GM21825 (cell line): ENCODE measurements around the gene FKBP2.

Source experiments
- ATAC-seq: cut with Tn5 transposase; IDR thresholded peaks from one replicate; pipeline ENCODE4 v1.9.1; 2021; ENCODE audit warnings: mild to moderate bottlenecking, moderate library complexity; ENCODE audit not compliant: unreplicated experiment

Gene FKBP2

GRCh38 chr11:64218628-64219353 is 22.1 kb upstream of the FKBP2 start:
- ATAC-seq, result no peak

GRCh38 chr11:64219354-64219684 is 21.6 kb upstream of the FKBP2 start:
- no peak for ATAC-seq

GRCh38 chr11:64219755-64220154 is 21.1 kb upstream of the FKBP2 start:
- ATAC-seq, result no peak

GRCh38 chr11:64220271-64220670 is 20.6 kb upstream of the FKBP2 start:
- no peak for ATAC-seq

- no peak for ATAC-seq
Measured at GRCh38 chr11:64220798-64221197, 20.1 kb upstream of the FKBP2 start.

GRCh38 chr11:64222651-64223000 is 18.3 kb upstream of the FKBP2 start:
- ATAC-seq, result no peak

GRCh38 chr11:64223001-64223651 is 17.8 kb upstream of the FKBP2 start:
- ATAC-seq, result no peak

GRCh38 chr11:64224151-64224890 is 16.6 kb upstream of the FKBP2 start:
- ATAC-seq, result no peak

- ATAC-seq, result no peak
Measured at GRCh38 chr11:64224891-64225607, 15.8 kb upstream of the FKBP2 start.

- ATAC-seq, result peak; percentile 37
Measured at GRCh38 chr11:64225608-64226506, 15.0 kb upstream of the FKBP2 start, which contains the start of the genes NUDT22 and TRPT1. Gene NUDT22 (plus strand): TSS chr11:64226274. CDS start chr11:64226653, 379 bp downstream. Gene TRPT1 (minus strand): TSS chr11:64226186. CDS start chr11:64225860, 326 bp downstream.

- peak; percentile 24 for ATAC-seq
Measured at GRCh38 chr11:64226507-64227051, 14.3 kb upstream of the FKBP2 start.

- ATAC-seq, result no peak
Measured at GRCh38 chr11:64227405-64227956, 13.4 kb upstream of the FKBP2 start.

- no peak for ATAC-seq
Measured at GRCh38 chr11:64229090-64229743, 11.7 kb upstream of the FKBP2 start.

- ATAC-seq, result no peak
Measured at GRCh38 chr11:64229744-64230170, 11.1 kb upstream of the FKBP2 start.

- no peak for ATAC-seq
Measured at GRCh38 chr11:64230171-64230984, 10.5 kb upstream of the FKBP2 start, which contains the start of gene DNAJC4. Gene DNAJC4 (plus strand): TSS chr11:64230548. CDS start chr11:64230855, 307 bp downstream.

- ATAC-seq, result no peak
Measured at GRCh38 chr11:64230985-64231365, 9.9 kb upstream of the FKBP2 start.

GRCh38 chr11:64231546-64231945 is 9.3 kb upstream of the FKBP2 start:
- no peak for ATAC-seq
